OCI-LY3 (cell line): Measurements from ENCODE around the gene NSG1.

ENCODE experiments used
- H2AFZ ChIP-seq: fragments of 200-600, 300-600 bp; shearing (Covaris generic); 2 replicates; pipeline ENCODE4 v1.6.0; 2014; ENCODE audit warnings: antibody characterized with exemption, low read depth, low read length
- H3K27ac ChIP-seq: fragments of 200-600, 300-600 bp; sonication (generic); 2 replicates; pipeline ENCODE4 v1.5.1; 2014; ENCODE audit warnings: mild to moderate bottlenecking, low read length, moderate library complexity, mixed read lengths
- H3K27me3 ChIP-seq: fragments of 200-600, 300-600 bp; sonication (generic); 2 replicates; pipeline ENCODE4 v1.6.1; 2014; ENCODE audit warnings: low read depth, low read length, mixed read lengths
- H3K36me3 ChIP-seq: fragments of 200-600, 300-600 bp; sonication (generic); replicated peaks from 2 replicates; pipeline ENCODE3; 2014; ENCODE audit warnings: low read depth, low read length, mixed read lengths
- H3K4me1 ChIP-seq: fragments of 300-600, 200-600 bp; sonication (generic); 2 replicates; pipeline ENCODE4 v1.6.1; 2014; ENCODE audit warnings: low read length, mixed read lengths
- H3K4me2 ChIP-seq: fragments of 200-600, 300-600 bp; sonication (generic); 2 replicates; pipeline ENCODE4 v1.6.1; 2014; ENCODE audit warnings: low read length, mixed read lengths
- H3K4me3 ChIP-seq: fragments of 300-600, 200-600 bp; sonication (generic); 2 replicates; pipeline ENCODE4 v1.5.1; 2014; ENCODE audit warnings: antibody characterized with exemption, mild to moderate bottlenecking, low read length, moderate library complexity
- H3K79me2 ChIP-seq: fragments of 300-600, 200-600 bp; shearing (Covaris generic); 2 replicates; pipeline ENCODE4 v1.6.1; 2014; ENCODE audit warnings: mild to moderate bottlenecking, low read length, mixed read lengths
- H3K9ac ChIP-seq: fragments of 300-600, 200-600 bp; shearing (Covaris generic); 2 replicates; pipeline ENCODE4 v1.6.0; 2014; ENCODE audit warnings: mild to moderate bottlenecking, low read length, moderate library complexity
- H3K9me3 ChIP-seq: fragments of 200-600, 300-600 bp; shearing (Covaris generic); 2 replicates; pipeline ENCODE4 v1.6.1; 2014; ENCODE audit warnings: low read length, mixed read lengths; ENCODE audit not compliant: insufficient read depth
- H4K20me1 ChIP-seq: fragments of 200-600, 300-600 bp; sonication (generic); 2 replicates; pipeline ENCODE4 v1.6.1; 2016; ENCODE audit warnings: low read length, mixed read lengths; ENCODE audit not compliant: insufficient read depth
- EZH2phosphoT487 ChIP-seq: fragments of 200-600 bp; shearing (Covaris generic); IDR thresholded peaks from 2 replicates; pipeline ENCODE4 v1.6.1; 2018; ENCODE audit warnings: antibody characterized with exemption, mixed run types, low read depth
- TF ChIP-seq, protein P1 (sequence below): fragments of 200-600, 300-600 bp; sonication (generic); IDR thresholded peaks from 2 replicates; pipeline ENCODE4 v1.5.1; 2014; ENCODE audit warnings: antibody characterized with exemption, low read length, low read depth

The NSG1 gene

DNA sequence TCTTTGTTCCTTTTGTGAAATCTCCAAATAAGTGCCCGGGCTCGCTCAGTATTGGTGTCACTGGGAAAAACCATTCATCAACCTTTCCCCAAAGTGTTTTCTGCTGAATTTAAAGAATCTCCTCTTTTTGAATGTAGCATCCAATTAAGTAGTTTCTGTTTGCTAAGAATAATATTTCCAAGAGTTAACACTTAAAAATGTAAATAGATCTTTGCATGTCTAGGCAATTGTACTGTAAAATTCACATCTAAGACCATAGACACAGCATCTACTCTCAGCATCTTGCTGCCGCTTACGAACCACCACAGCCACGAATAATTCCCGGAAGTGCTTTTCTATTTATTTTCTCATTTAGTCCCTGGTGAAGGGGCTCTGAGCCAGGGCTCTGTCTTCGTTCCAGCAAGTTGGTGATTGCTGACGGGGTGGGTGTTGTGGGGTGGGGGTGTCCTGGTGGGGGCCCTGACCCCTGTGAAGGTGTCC, 1.4 kb downstream of the NSG1 start:
- Histone ChIP-seq H2AFZ (peak overlapping the region; percentile 57; the same call in 1 of the 2 replicates), H3K79me2 (no peaks in the 10 kb centered on the region), H3K36me3 (no peaks in the 10 kb centered on the region), H3K4me3 (no peak overlapping the region), H3K9me3 (no peaks in the 10 kb centered on the region), H3K4me1 (0 out of 2 replicates have a peak, but pooled peaks cover 3% of the 10 kb centered on the region), H3K9ac (no peak overlapping the region), H3K4me2 (peak overlapping the region; percentile 24), H3K27ac (no peak overlapping the region), H4K20me1 (no peaks in the 10 kb centered on the region), H3K27me3 (no peaks in the 10 kb centered on the region)
- TF ChIP-seq, protein P1, sequence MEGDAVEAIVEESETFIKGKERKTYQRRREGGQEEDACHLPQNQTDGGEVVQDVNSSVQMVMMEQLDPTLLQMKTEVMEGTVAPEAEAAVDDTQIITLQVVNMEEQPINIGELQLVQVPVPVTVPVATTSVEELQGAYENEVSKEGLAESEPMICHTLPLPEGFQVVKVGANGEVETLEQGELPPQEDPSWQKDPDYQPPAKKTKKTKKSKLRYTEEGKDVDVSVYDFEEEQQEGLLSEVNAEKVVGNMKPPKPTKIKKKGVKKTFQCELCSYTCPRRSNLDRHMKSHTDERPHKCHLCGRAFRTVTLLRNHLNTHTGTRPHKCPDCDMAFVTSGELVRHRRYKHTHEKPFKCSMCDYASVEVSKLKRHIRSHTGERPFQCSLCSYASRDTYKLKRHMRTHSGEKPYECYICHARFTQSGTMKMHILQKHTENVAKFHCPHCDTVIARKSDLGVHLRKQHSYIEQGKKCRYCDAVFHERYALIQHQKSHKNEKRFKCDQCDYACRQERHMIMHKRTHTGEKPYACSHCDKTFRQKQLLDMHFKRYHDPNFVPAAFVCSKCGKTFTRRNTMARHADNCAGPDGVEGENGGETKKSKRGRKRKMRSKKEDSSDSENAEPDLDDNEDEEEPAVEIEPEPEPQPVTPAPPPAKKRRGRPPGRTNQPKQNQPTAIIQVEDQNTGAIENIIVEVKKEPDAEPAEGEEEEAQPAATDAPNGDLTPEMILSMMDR, result no peak
- TF ChIP-seq EZH2phosphoT487, result no peak

DNA sequence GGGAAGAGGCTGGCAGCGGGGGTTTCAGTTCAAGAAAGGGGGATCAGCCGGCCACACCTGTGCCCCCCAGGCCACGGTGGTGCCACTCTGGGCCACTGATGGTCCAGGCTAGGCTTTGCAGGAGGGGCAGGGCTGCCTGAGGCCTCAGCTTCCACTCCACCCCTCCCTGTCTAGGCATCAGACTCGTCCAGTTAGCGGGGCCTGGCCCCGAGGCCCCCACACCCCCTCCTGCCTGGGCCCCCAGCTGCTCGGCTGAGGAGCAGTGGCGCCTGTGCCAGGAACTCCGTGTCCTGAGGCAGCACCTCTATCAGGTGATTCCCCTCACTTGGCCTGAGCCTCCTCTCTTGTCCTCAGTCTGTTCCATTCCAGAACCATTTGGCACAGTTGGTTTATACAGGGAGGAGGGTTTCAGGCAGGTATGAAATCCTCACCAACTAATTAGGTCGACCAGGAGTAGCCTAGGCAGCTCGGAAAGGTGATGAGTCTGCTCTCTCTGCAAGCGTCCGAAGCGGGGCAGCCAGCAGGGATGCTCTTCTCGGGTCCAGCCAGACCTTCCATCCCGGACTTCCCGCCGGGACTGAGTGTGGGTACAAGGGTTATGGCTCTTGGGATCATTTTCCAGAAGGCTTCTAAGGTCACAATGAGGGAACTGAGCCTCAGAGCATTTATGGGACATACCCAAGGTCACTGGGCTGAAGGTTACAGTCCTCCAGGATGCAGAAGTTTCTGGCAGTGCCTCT, 2.1 kb downstream of the NSG1 start:
- H3K27ac ChIP-seq, result no peak overlapping the region
- H3K4me2 ChIP-seq, result no peak overlapping the region
- TF ChIP-seq, protein P1, result no peak
- no peak for TF ChIP-seq EZH2phosphoT487

DNA sequence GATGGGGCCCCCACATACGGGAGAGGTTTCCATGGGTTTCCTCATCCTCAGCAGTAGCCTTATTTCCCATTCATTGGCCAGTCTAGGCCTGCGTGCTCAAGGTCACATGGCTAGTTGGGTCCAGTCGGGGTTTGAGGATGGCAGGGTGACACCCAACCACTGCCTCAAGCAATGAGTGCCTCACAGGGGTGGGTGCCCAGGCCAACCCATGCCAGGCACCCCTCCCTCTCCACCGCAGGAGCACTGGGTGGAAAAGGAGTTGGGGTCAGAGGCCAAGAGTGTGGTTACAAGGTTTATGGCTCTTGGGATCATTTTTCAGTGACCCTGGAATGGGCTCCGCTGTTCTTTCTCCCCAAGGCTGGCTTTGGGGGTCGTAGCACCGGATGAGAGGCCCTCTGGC, 3.1 kb downstream of the NSG1 start:
- Histone ChIP-seq H3K4me1 (0 out of 2 replicates have a peak, but pooled peaks cover 3% of the 10 kb centered on the region), H3K36me3 (no peaks in the 10 kb centered on the region), H3K27me3 (no peaks in the 10 kb centered on the region), H2AFZ (no peak overlapping the region), H4K20me1 (no peaks in the 10 kb centered on the region), H3K9ac (no peak overlapping the region), H3K79me2 (no peaks in the 10 kb centered on the region), H3K9me3 (no peaks in the 10 kb centered on the region), H3K4me3 (no peak overlapping the region), H3K27ac (no peak overlapping the region), H3K4me2 (no peak overlapping the region)
- TF ChIP-seq, protein P1, result no peak
- no peak for TF ChIP-seq EZH2phosphoT487

More for the DNA sequence above, 2.1 kb downstream of the NSG1 start:
- Histone ChIP-seq H3K36me3 (no peaks in the 10 kb centered on the region), H2AFZ (no peak overlapping the region; the same call in 1 of the 2 replicates), H3K4me3 (no peak overlapping the region), H3K79me2 (no peaks in the 10 kb centered on the region), H3K9me3 (no peaks in the 10 kb centered on the region), H3K27me3 (no peaks in the 10 kb centered on the region), H3K9ac (no peak overlapping the region), H3K4me1 (0 out of 2 replicates have a peak, but pooled peaks cover 3% of the 10 kb centered on the region), H4K20me1 (no peaks in the 10 kb centered on the region)

DNA sequence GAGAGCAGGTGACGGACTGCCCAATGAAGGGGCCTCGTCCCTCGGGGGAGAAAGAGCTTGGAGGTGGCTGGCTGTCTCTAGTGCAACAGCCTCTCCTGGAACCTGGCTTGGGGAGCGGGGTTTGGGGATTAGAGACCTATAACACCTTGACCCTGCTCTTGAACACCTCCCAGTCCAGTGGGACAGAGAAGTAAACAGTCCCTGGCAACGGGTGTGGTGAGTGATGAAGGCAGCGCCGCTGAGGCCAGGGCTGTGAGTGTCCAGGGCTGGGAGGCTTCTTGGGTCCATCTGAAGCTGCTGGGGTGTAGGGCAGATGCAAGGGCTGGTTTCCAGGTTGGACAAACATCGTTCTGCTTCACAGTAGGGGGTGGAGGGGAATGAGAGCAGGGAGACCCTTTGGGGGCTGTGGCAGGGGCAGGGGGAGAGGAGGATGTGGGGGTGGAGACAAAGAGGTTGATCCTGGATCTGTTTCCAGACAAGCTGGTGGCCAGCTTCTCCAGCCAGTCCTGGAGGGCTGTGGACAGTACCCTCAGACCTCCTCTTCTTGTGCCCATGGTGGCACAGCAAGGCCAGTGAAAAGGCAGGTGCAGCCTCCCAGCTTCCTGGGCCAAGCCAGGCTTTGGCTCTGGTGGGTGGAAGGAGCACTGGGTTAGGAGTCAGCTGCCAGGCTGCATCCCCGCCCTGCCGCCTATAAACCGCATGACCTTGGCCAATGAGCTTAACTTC, 3.8 kb downstream of the NSG1 start:
- H3K4me2 ChIP-seq, result no peak overlapping the region
- H3K27me3 ChIP-seq, result no peaks in the 10 kb centered on the region
- H3K9ac ChIP-seq, result no peak overlapping the region
- H3K36me3 ChIP-seq, result no peaks in the 10 kb centered on the region
- peaks cover 5% of the 10 kb centered on the region for H3K4me1 ChIP-seq
- H2AFZ ChIP-seq, result no peak overlapping the region
- TF ChIP-seq EZH2phosphoT487, result no peak
- TF ChIP-seq, protein P1, result no peak
- no peaks in the 10 kb centered on the region for H3K79me2 ChIP-seq
- no peaks in the 10 kb centered on the region for H4K20me1 ChIP-seq
- no peak overlapping the region for H3K4me3 ChIP-seq
- no peak overlapping the region for H3K27ac ChIP-seq
- H3K9me3 ChIP-seq, result no peaks in the 10 kb centered on the region
